ENCODE data around the gene AZI2.

AZI2 gene

DNA sequence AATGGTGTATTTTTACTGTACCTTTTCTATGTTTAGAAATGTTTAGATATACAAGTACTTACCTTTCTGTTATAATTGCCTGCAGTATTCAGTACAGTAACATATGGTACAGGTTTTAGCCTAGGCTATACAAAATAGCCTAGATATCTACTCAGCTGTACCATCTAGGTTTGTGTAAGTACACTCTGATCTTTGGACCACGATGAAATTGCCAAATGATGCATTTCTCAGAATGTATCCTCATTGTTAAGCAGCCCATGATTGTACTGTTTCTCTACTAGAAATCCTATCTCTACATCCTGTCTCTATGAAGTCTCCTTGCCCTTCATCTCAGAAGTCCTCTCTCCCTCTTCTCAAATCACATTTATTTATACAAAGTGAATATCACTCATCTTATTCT, 32.9 kb downstream of the AZI2 start:
- in situ Hi-C loops (cut with HindIII; ENCODE audit: low sequenced_read_pairs): no loop called here
- TF ChIP-seq, protein P1, sequence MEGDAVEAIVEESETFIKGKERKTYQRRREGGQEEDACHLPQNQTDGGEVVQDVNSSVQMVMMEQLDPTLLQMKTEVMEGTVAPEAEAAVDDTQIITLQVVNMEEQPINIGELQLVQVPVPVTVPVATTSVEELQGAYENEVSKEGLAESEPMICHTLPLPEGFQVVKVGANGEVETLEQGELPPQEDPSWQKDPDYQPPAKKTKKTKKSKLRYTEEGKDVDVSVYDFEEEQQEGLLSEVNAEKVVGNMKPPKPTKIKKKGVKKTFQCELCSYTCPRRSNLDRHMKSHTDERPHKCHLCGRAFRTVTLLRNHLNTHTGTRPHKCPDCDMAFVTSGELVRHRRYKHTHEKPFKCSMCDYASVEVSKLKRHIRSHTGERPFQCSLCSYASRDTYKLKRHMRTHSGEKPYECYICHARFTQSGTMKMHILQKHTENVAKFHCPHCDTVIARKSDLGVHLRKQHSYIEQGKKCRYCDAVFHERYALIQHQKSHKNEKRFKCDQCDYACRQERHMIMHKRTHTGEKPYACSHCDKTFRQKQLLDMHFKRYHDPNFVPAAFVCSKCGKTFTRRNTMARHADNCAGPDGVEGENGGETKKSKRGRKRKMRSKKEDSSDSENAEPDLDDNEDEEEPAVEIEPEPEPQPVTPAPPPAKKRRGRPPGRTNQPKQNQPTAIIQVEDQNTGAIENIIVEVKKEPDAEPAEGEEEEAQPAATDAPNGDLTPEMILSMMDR (IDR thresholded peaks at IDR 0.05; ENCODE audit: low read depth, low read length, missing control alignments): no peak
- no peak overlapping the region for H3K4me3 ChIP-seq (ENCODE audit: low read depth, low read length)
- DNase-seq (ENCODE audit: low read depth): no peak

DNA sequence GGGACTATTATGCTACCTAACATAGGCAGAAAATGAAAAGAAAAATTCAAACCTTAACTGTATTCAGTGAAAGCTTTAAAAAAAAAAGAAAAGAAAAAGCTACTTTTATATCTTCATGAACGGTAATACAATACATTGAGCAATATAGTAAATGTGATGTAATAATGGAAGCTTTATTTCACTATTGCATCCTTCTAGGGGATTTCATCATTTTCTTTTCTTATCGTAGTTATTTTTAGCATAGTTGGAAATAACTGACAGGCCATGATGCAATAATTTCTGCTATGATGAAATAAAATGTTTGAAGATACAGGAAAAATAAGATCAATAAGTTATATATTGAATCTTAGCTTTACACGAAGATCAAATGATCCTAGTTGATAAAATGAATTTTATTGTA, 40.4 kb downstream of the AZI2 start:
- no peak overlapping the region for H3K4me3 ChIP-seq (ENCODE audit: low read depth, low read length)
- DNase-seq (ENCODE audit: low read depth): no peak
- TF ChIP-seq, protein P1 (IDR thresholded peaks at IDR 0.05; ENCODE audit: low read depth, low read length, missing control alignments): no peak
- in situ Hi-C loops (cut with HindIII; ENCODE audit: low sequenced_read_pairs): no loop called here

DNA sequence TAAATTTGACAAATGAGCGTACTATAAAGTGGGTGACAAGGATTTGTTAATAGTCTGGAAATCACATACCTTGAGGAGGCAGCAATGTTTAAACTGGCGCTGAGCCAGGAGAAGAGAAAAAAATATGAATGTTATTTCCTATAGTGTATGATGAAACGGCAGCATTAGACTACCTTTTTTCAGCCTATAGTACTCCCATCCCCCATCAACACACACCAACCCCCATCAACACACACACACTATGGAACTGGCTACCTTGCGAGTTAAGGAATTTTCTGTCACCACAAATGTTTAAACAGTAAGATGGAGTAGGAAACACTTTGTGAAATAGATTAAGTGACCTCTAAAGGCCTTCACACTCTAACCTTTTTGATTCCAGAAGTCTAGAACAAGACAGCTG, 46.9 kb downstream of the AZI2 start:
- H3K4me3 ChIP-seq (ENCODE audit: low read depth, low read length): no peak overlapping the region
- TF ChIP-seq, protein P1 (IDR thresholded peaks at IDR 0.05; ENCODE audit: low read depth, low read length, missing control alignments): no peak
- no peak for DNase-seq (ENCODE audit: low read depth)
- in situ Hi-C loops (cut with HindIII; ENCODE audit: low sequenced_read_pairs): no loop called here

DNA sequence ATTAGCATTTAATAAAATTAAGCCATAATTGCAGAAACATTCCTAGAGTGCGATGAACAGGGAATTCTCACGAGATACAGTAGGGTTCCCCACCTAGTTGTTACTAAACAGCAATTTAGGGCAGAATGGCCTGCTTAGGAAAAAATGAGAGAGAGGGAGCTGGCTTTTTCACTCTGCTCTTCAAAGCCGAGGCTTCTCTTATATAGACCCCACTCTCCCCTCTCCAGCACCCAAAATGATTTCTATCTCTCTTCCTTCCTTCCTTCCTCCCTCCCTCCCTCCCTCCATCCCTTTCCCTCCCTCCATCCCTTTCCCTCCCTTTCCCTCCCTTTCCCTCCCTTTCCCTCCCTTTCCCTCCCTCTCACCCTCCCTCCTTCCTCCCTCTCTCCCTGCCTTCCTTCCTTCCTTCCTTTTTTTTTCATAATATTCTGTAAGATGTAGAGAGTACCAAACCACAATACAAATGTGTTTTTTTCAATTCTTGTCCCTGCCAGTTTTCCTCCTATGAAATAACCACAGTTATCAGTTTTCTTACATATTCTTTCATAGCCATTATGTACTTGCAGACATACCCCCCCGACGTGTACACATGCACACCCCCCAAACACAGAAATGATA, 48.2 kb downstream of the AZI2 start:
- H3K4me3 ChIP-seq (ENCODE audit: low read depth, low read length): no peak overlapping the region
- in situ Hi-C loops (cut with HindIII; ENCODE audit: low sequenced_read_pairs): no loop called here
- DNase-seq (ENCODE audit: low read depth): no peak
- TF ChIP-seq, protein P1 (IDR thresholded peaks at IDR 0.05; ENCODE audit: low read depth, low read length, missing control alignments): no peak

DNA sequence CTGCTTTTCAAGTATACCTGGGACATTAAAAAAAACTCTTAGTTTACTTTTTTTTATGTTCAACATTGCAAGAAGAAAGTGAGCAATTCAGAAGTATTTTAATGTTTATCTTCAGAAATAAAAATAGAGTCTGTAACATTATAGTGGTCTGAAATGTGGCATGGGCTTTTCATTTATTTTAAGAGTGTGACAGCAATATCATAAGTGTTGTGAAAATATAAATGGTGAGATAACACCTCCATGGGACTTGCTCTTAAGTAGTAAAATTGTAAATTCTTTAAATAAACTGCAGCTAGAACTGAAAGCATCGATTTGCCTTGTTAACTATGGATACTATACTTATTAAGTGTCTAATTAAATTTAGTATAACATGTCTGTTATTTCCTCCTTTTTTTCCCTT, 48.9 kb downstream of the AZI2 start:
- no peak for DNase-seq (ENCODE audit: low read depth)
- in situ Hi-C loops (cut with HindIII; ENCODE audit: low sequenced_read_pairs): no loop called here
- no peak overlapping the region for H3K4me3 ChIP-seq (ENCODE audit: low read depth, low read length)
- TF ChIP-seq, protein P1 (IDR thresholded peaks at IDR 0.05; ENCODE audit: low read depth, low read length, missing control alignments): no peak

DNA sequence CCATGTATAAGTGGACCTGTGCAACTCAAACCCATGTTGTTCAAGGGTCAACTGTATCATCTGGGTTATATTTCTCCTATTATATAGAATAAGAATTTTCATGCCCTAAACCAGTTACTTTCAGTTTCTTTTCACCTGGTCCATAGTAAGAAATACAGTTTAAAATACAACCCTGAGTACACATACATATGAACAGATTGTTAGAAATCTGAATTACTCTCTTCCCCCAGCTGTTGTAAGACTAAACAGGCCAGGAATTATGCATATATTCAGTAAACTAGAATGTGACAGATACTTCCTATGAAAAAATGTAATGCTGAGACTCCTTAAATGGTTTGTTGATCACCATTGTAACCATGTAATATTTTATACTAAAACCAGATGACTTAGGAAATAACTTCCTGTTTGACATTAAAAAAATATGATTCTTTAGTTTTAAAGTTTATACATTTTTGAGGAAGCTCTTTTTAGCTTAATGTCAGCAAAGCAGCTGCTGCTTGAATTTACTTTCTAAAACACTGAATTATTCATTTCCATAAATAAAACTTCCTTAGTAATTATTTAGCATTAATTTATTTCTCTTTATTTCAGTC, 52.6 kb downstream of the AZI2 start:
- TF ChIP-seq, protein P1 (IDR thresholded peaks at IDR 0.05; ENCODE audit: low read depth, low read length, missing control alignments): no peak
- DNase-seq (ENCODE audit: low read depth): no peak
- in situ Hi-C loops (cut with HindIII; ENCODE audit: low sequenced_read_pairs): no loop called here
- no peak overlapping the region for H3K4me3 ChIP-seq (ENCODE audit: low read depth, low read length)

All from astrocyte of the cerebellum (primary cell).